Heart left ventricle (tissue), 16 donors: ENCODE measurements around the gene ZNF185. TPM values are rescaled to one million over a fixed set of nuclear protein-coding genes. Genes with fewer than 3 reads are reported as not detected.

Source experiments
- ATAC-seq, 4 donors: fragments of 200-7000 bp; cut with Tn5 transposase; one replicate each; pipeline ENCODE4 v1.9.1; 2020 to 2022; ENCODE audit warnings: moderate library complexity in 4 of 4, mild to moderate bottlenecking in 3 of 4, moderate number of reproducible peaks in 1 of 4
- DNase-seq, 5 donors: peaks; one replicate each; pipeline ENCODE4 v3.0.0-alpha.2; 2020
- H3K27ac ChIP-seq, 12 donors: fragments of 200-600 bp; sonication (generic) in 4 of 12; one replicate each; pipeline versions ENCODE4 v1.5.0 to v1.8.0; 2016 to 2022; ENCODE audit warnings: mild to moderate bottlenecking in 2 of 12
- H3K27me3 ChIP-seq, 9 donors: fragments of 200-600 bp; sonication (generic) in 2 of 9; one replicate each; pipeline versions ENCODE4 v1.5.1 to v1.8.0; 2016 to 2022; ENCODE audit warnings: mild to moderate bottlenecking in 3 of 9
- H3K36me3 ChIP-seq, 9 donors: fragments of 200-600 bp; sonication (generic) in 2 of 9; one replicate each; pipeline versions ENCODE4 v1.5.0 to v1.8.0; 2018 to 2022; ENCODE audit warnings: mild to moderate bottlenecking in 2 of 9
- H3K4me1 ChIP-seq, 12 donors: fragments of 200-600 bp; sonication (generic) in 4 of 12; one replicate each; pipeline versions ENCODE4 v1.5.0 to v1.8.0; 2016 to 2022; ENCODE audit warnings: mild to moderate bottlenecking in 3 of 12
- H3K4me3 ChIP-seq, 12 donors: fragments of 200-600 bp; sonication (generic) in 4 of 12; one replicate each; pipeline versions ENCODE4 v1.5.0 to v1.8.0; 2017 to 2022; ENCODE audit warnings: mild to moderate bottlenecking in 9 of 12, moderate library complexity in 4 of 12
- H3K9me3 ChIP-seq, 12 donors: fragments of 200-600 bp; sonication (generic) in 4 of 12; one replicate each; pipeline versions ENCODE4 v1.5.0 to v1.8.0; 2016 to 2022; ENCODE audit warnings: mild to moderate bottlenecking in 1 of 12
- POLR2A ChIP-seq, 2 donors: fragments of 450-650 bp; IDR thresholded peaks; one replicate each; pipeline ENCODE4 v1.6.1; 2017; ENCODE audit warnings: antibody characterized with exemption in 2 of 2, mild to moderate bottlenecking in 2 of 2, moderate library complexity in 2 of 2
- WGBS, 4 donors: extraction: QIAGEN DNeasy Blood & Tissue Kit in 2 of 4; methylation state at CpG; one replicate each; pipeline versions ENCODE4 v1.1.5 to v1.1.7; 2013 to 2018; 5-methylcytosine and 5-hydroxymethylcytosine counted together
- intact Hi-C, 10 donors: fragments of 100-400 bp; cut with DNase I; formaldehyde crosslinking; loops; one replicate each; pipeline versions ENCODE4 v1.11.1 to v1.14.2; 2022
- polyA plus RNA-seq, 2 donors: library from polyadenylated mRNA; stranded (reverse); fragments of 200-250 nt; gene quantifications; one replicate each; pipeline ENCODE4 v1.2.3, GENCODE V29; 2013
- total RNA-seq, 9 donors: library from RNA; depleted of rRNA in 2 of 9; stranded (reverse); fragments of >200 nt in 2 of 9; fragmentation: NEBNext Ultra II Directional in 3 of 9; extraction: Animal tissue kit (Norgen Biotek cat#: 25700) in 3 of 9; gene quantifications; one replicate each; pipeline versions ENCODE4 v1.1.0 to v1.2.4, GENCODE V29; 2016 to 2023
- TF ChIP-seq, protein P1 (sequence below), 12 donors: fragments of 200-600 bp; sonication (generic) in 4 of 12; IDR thresholded peaks; one replicate each; pipeline versions ENCODE4 v1.5.0 to v1.8.0; 2018 to 2022; ENCODE audit warnings: antibody characterized with exemption in 12 of 12, mild to moderate bottlenecking in 5 of 12
- donor health status: ischemic (EF 13 %, LVEDD 7.1; RV severe dilation, severe dysfunction).
- donor health status: healthy with polysubstance abuse.
- donor health status: DM: no; HTN: yes; CAD: no.
- donor health status: DM: no; HTN: no; CAD: no.
- donor health status: ischemic (EF 25% LVEDD 6.9; RV normal size, moderate dysfunction).
- donor health status: ischemic (EF 25% LVEDD 5.7; RV mildly dilated, moderate dysfunction).
- donor health status: healthy.
- donor health status: DM: yes; HTN: yes; CAD: no.
- donor health status: ischemic (EF 35%, LVEDD 5.7; RV mildly dilated, moderate dysfunction).
- donor health status: nonischemic (EF 11% LVEDD 7.7; RV severe dilation, severe dysfunction).
- donor health status: DM: yes; HTN: yes; CAD: no.
- donor health status: PGD.
- donor health status: ischemic (EF 29% LVEDD 5.4; RV normal size, mild dysfunction).
- donor health status: nonischemic (EF 23%, LVEDD 6.1; RV moderate dilation, normal function).

ZNF185 gene
- total and polyA plus RNA-seq, 11 donors, result 0.42 to 7.4 (median 1.8) TPM

DNA sequence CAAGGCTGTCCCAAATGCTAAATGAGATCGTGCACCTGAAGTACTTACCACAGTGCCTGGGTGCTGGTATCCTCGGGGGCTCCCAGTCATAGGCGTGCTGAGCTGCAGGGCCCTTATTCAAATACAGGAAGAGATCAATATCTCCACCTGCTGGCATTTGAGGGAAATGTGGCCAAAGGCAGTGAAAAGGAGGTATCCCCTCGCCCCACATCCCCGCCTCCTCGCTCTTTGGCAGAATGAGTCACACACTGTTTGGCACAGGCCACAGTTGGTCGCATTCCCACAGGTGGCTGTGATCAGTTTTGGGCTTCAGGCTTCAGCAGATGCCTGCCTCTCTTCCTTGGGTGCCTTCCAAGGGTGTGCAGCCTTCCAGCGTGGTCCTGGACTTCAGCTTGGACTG lies 28.4 kb downstream of the ZNF185 start:
- TF ChIP-seq POLR2A (IDR thresholded peaks at IDR 0.05), result no peak
- TF ChIP-seq, protein P1, sequence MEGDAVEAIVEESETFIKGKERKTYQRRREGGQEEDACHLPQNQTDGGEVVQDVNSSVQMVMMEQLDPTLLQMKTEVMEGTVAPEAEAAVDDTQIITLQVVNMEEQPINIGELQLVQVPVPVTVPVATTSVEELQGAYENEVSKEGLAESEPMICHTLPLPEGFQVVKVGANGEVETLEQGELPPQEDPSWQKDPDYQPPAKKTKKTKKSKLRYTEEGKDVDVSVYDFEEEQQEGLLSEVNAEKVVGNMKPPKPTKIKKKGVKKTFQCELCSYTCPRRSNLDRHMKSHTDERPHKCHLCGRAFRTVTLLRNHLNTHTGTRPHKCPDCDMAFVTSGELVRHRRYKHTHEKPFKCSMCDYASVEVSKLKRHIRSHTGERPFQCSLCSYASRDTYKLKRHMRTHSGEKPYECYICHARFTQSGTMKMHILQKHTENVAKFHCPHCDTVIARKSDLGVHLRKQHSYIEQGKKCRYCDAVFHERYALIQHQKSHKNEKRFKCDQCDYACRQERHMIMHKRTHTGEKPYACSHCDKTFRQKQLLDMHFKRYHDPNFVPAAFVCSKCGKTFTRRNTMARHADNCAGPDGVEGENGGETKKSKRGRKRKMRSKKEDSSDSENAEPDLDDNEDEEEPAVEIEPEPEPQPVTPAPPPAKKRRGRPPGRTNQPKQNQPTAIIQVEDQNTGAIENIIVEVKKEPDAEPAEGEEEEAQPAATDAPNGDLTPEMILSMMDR (IDR thresholded peaks at IDR 0.05), result peak in 8 of 12 donors; percentile 10 to 36 (median 20)
- Histone ChIP-seq H3K4me3 (no peak overlapping the region), H3K9me3 (no peaks in the 10 kb centered on the region), H3K36me3 (no peaks in the 10 kb centered on the region), H3K4me1 (no peaks in the 10 kb centered on the region), H3K27me3 (peaks cover 0 to 14% (median 0%) of the 10 kb centered on the region in 9 donors), H3K27ac (no peak overlapping the region)
- intact Hi-C loops, result no loop called here
- WGBS, 4 donors, result 25 to 47% (median 34%) methylated on average over 8 of the region's 8 CpGs
- DNase-seq (no peak), ATAC-seq (peak in 1 of 4 donors; percentile 33)

DNA sequence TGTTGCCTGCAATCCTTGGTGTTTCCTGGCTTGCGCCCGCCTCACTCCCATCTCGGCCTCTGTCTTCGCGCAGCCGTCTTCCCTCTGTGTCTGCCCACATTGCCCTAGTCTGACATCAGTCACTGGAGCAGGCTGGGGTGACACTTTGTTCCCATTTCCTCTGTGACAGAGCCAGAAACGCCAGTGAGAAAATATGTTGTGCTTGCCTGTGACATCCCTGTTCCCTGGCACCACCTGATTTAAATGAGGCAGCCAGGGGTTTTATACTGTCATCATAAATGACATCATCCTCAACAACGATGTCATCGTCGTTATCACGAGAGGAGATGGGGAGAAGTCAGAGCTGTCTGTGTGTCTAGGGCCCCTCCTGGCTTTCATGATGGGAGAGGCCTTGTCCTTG lies 29.1 kb downstream of the ZNF185 start:
- intact Hi-C loops, result no loop called here
- Histone ChIP-seq H3K36me3 (no peaks in the 10 kb centered on the region), H3K27me3 (peaks cover 0 to 14% (median 0%) of the 10 kb centered on the region in 9 donors), H3K4me1 (no peaks in the 10 kb centered on the region), H3K9me3 (no peaks in the 10 kb centered on the region), H3K4me3 (no peak overlapping the region), H3K27ac (no peak overlapping the region)
- 79 to 88% (median 82%) methylated on average over 11 of the region's 11 CpGs for whole genome bisulfite sequencing, 4 donors
- TF ChIP-seq POLR2A (IDR thresholded peaks at IDR 0.05), result no peak
- TF ChIP-seq, protein P1 (IDR thresholded peaks at IDR 0.05), result no peak
- ATAC-seq, result no peak
- no peak for DNase-seq

DNA sequence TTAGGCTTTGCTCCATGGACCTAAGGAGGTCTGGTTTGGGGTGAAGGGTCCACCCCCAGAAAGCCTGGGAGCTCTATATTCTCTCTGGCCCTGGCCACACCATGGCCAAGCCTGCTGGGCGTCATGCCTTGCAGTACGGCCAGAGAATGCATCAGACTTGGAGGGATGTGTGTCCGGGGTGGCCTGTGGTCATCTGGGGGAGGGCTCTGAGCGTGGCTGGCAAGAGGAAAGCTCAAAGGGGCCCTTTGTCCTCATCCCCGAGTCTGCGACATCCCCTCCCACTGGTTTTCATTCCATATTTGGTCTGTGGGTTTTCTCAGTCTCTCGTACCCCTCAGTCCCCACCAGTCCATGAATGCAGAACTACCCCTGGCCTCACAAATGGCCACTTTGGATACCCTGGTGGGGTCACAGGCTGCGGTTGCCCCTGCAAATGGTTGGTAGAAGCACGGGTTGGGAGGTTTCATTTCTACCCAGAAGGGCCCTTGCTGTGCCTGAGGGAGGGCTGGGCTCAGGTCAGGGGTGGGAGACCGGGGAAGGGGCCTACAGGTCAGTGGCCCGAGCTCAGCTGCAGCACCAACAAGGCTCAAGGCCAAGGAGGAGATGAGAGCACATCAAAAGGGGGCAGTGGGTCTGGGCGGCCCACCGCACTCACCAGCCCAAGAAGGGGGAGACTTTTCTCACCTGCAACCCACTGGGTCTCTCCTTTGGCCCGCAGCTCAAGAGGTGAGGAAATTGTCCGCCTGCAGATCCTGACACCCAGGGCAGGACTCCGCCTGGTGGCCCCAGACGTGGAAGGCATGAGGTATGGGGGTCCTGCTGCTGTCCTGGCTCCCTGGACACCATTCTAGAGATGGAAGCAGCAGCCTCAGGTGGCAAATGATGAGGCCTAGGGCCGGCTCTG lies 30.2 kb downstream of the ZNF185 start:
- 79 to 94% (median 86%) methylated on average over 16 to 18 of the region's 18 CpGs for WGBS, 4 donors
- ATAC-seq, result no peak

More for the DNA sequence above, 30.2 kb downstream of the ZNF185 start:
- intact Hi-C loops, result no loop called here
- no peaks in the 10 kb centered on the region for H3K9me3 ChIP-seq
- DNase-seq, result no peak
- no peaks in the 10 kb centered on the region for H3K36me3 ChIP-seq
- H3K27ac ChIP-seq, result no peak overlapping the region
- H3K4me3 ChIP-seq, result no peak overlapping the region
- H3K27me3 ChIP-seq, result peaks cover 0 to 14% (median 0%) of the 10 kb centered on the region in 9 donors
- H3K4me1 ChIP-seq, result no peaks in the 10 kb centered on the region
- TF ChIP-seq, protein P1 (IDR thresholded peaks at IDR 0.05), result no peak
- TF ChIP-seq POLR2A (IDR thresholded peaks at IDR 0.05), result no peak
